Effector memory CD4-positive, alpha-beta T cell (primary cell): ENCODE data around the gene FTSJ3.
"Not testable (repeated sequence)": the region's sequence is repeated elsewhere in the genome, so short reads cannot be mapped to it uniquely, and the experiment has no call there.

Experiments
- DNase-seq, 3 donors: peaks; one replicate each; pipeline ENCODE4 v3.0.0-alpha.2; 2020
- H3K27ac ChIP-seq: 2 replicates; pipeline ENCODE4 v1.7.0; 2013; ENCODE audit warnings: mild to moderate bottlenecking, low read length, moderate library complexity; ENCODE audit not compliant: insufficient read depth, poor library complexity, severe bottlenecking
- H3K27me3 ChIP-seq: replicated peaks from 2 replicates; pipeline ENCODE4 v1.7.0; 2013; ENCODE audit warnings: mild to moderate bottlenecking, low read length; ENCODE audit not compliant: insufficient read depth, control insufficient read depth, poor library complexity, severe bottlenecking
- H3K36me3 ChIP-seq: 2 replicates; pipeline ENCODE4 v1.7.0; 2013; ENCODE audit warnings: mild to moderate bottlenecking, low read length, moderate library complexity; ENCODE audit not compliant: control insufficient read depth, insufficient read depth
- H3K4me1 ChIP-seq: 2 replicates; pipeline ENCODE4 v1.7.0; 2013; ENCODE audit warnings: low read length, mild to moderate bottlenecking; ENCODE audit not compliant: control insufficient read depth, insufficient read depth, poor library complexity, severe bottlenecking
- H3K4me3 ChIP-seq: 2 replicates; pipeline ENCODE4 v1.7.0; 2013; ENCODE audit warnings: low read length, low read depth, mild to moderate bottlenecking; ENCODE audit not compliant: insufficient read depth, poor library complexity, severe bottlenecking
- H3K9me3 ChIP-seq: 2 replicates; pipeline ENCODE4 v1.7.0; 2013; ENCODE audit warnings: mild to moderate bottlenecking, low read length, moderate library complexity; ENCODE audit not compliant: control insufficient read depth

Gene FTSJ3

GRCh38 chr17:63856425-63856824 is 29.0 kb upstream of the FTSJ3 start:
- H3K9me3 ChIP-seq, H3K36me3 ChIP-seq, H3K27ac ChIP-seq, H3K4me3 ChIP-seq, DNase-seq, H3K4me1 ChIP-seq, H3K27me3 ChIP-seq: not testable (repeated sequence)

DNA sequence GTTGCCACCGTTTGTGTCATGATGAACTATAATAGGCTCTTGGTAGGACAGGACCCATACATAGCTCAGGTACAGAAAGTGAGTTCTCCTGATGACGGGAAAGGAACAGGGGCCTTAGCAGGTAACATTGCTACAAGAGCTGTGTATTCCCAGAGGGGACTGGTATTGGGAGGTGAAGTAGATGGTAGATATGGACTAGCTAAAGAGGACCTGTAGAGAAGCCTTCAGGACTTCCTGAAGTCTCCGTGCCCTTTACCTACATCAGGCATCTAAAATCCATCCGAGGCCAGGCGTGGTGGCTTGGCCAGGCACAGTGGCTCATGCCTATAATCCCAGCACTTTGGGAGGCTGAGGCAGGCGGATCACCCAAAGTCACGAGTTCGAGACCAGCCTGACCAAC is 27.7 kb upstream of the FTSJ3 start:
- no peak for DNase-seq
- Histone ChIP-seq H3K36me3 (no peaks in the 10 kb centered on the region), H3K27me3 (no peaks in the 10 kb centered on the region), H3K4me3 (no peak overlapping the region), H3K9me3 (no peaks in the 10 kb centered on the region), H3K4me1 (no peaks in the 10 kb centered on the region), H3K27ac (no peak overlapping the region)

DNA sequence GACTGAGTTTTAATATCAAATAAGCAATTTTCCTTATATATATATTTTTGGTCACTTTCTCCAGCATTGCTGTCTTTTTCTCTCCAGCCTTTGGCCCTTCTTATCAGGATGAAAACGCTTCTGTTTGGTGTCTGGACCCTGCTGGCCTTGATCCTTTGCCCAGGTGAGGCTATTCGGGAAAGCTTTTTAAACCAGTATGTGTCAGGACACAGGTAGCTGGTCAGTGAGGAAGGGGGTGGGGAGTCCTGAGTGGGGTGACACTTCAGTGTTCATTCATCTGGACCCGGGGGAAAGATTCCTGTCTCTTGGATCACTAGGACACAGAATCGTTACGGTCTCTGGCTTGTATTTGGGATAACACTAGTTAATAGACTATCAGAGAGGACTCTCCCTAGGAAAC is 27.2 kb upstream of the FTSJ3 start:
- no peak for DNase-seq
- Histone ChIP-seq H3K36me3 (no peaks in the 10 kb centered on the region), H3K27me3 (no peaks in the 10 kb centered on the region), H3K9me3 (no peaks in the 10 kb centered on the region), H3K27ac (no peak overlapping the region), H3K4me1 (no peaks in the 10 kb centered on the region), H3K4me3 (no peak overlapping the region)

DNA sequence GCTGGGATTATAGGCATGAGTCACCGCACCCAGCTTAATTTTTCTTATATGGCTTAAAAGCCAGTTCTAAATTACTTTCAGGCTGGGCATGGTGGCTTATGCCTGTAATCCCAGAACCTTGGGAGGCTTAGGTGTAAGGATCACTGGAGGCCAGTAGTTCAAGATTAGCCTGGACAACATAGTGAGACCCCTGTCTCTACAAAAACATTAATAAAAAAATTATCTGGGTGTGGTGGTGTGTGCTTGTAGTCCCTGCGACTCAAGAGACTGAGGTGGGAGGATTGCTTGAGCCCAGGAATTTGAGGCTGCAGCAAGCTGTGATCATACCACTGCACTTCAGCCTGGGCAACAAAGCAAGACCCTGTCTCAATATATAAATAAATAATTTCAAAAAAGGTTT is 25.8 kb upstream of the FTSJ3 start:
- Histone ChIP-seq H3K9me3 (no peaks in the 10 kb centered on the region), H3K4me3 (no peak overlapping the region), H3K27ac (no peak overlapping the region), H3K36me3 (no peaks in the 10 kb centered on the region), H3K4me1 (peaks cover 3% of the 10 kb centered on the region), H3K27me3 (no peaks in the 10 kb centered on the region)
- DNase-seq = no peak

GRCh38 chr17:63850401-63850800 is 22.9 kb upstream of the FTSJ3 start:
- no peak overlapping the region for H3K27ac ChIP-seq
- no peak for DNase-seq
- no peaks in the 10 kb centered on the region for H3K36me3 ChIP-seq
- H3K27me3 ChIP-seq = no peaks in the 10 kb centered on the region
- no peaks in the 10 kb centered on the region for H3K9me3 ChIP-seq
- H3K4me3 ChIP-seq = no peak overlapping the region
- peaks cover 3% of the 10 kb centered on the region for H3K4me1 ChIP-seq

- no peaks in the 10 kb centered on the region for H3K27me3 ChIP-seq
- peak overlapping the region; percentile 22 for H3K4me3 ChIP-seq
- no peaks in the 10 kb centered on the region for H3K9me3 ChIP-seq
- H3K36me3 ChIP-seq = no peaks in the 10 kb centered on the region
- DNase-seq = peak; percentile 85 to 90 (median 88)
- H3K27ac ChIP-seq = peak overlapping the region; percentile 50
- H3K4me1 ChIP-seq = peaks cover 3% of the 10 kb centered on the region
Observed at GRCh38 chr17:63848834-63849689, 21.6 kb upstream of the FTSJ3 start.

GRCh38 chr17:63847525-63848249 is 20.2 kb upstream of the FTSJ3 start:
- Histone ChIP-seq H3K9me3 (no peaks in the 10 kb centered on the region), H3K27ac (no peak overlapping the region), H3K27me3 (no peaks in the 10 kb centered on the region), H3K4me1 (peaks cover 3% of the 10 kb centered on the region), H3K36me3 (no peaks in the 10 kb centered on the region), H3K4me3 (no peak overlapping the region)
- no peak for DNase-seq

GRCh38 chr17:63845509-63845908 is 18.0 kb upstream of the FTSJ3 start:
- Histone ChIP-seq H3K27ac (no peak overlapping the region), H3K4me1 (peaks cover 12% of the 10 kb centered on the region), H3K27me3 (no peaks in the 10 kb centered on the region), H3K36me3 (no peaks in the 10 kb centered on the region), H3K4me3 (no peak overlapping the region), H3K9me3 (no peaks in the 10 kb centered on the region)
- DNase-seq = no peak

DNA sequence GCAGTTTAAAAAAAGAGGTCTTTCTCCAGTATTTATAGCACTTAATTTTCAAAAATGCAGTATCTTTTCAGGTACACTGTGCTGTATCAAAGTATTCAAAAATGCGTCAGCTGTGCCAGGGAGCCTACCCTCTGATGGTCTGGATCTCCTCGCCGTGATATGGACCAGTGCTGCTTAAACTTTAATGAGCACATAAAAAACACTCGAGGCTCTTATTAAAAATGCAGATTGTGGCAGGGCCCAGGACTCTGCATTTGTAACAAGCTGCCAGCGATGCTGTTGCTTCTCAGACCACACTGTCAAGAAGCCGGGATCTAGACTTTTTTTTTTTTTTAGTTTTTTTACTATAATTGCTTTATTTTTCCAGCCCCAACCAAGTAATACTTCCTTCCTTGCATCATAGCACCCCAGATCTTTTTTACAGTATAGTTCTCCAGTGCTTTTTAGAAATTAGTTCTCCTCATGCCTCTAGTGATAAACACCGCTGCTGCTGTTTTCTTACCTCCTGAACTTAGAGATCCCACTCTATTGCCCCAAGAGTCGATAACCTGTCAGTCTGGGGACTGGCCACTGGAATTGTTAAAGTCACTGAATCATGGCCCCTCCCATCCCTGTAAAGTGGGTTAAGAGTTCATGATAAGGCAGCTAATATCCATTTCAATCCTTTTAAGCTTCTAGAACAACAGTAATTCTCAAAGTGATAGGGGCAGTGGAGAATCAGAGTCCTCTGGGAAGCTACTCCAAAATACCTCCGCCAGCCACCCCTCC is 16.6 kb upstream of the FTSJ3 start:
- Histone ChIP-seq H3K4me3 (no peak overlapping the region), H3K27ac (no peak overlapping the region), H3K4me1 (peaks cover 20% of the 10 kb centered on the region), H3K27me3 (no peaks in the 10 kb centered on the region), H3K36me3 (no peaks in the 10 kb centered on the region), H3K9me3 (no peaks in the 10 kb centered on the region)
- DNase-seq = no peak
